HG03097 (cell line): Measurements from ENCODE around the gene GALNT18.

ENCODE experiments used
- ATAC-seq: cut with Tn5 transposase; IDR thresholded peaks from one replicate; pipeline ENCODE4 v1.9.1; 2021; ENCODE audit not compliant: unreplicated experiment, low FRiP score

The GALNT18 gene

GRCh38 chr11:11332141-11332710, 289.6 kb downstream of the GALNT18 start:
- ATAC-seq, result no peak

GRCh38 chr11:11329062-11329806, 292.6 kb downstream of the GALNT18 start:
- no peak for ATAC-seq

DNA sequence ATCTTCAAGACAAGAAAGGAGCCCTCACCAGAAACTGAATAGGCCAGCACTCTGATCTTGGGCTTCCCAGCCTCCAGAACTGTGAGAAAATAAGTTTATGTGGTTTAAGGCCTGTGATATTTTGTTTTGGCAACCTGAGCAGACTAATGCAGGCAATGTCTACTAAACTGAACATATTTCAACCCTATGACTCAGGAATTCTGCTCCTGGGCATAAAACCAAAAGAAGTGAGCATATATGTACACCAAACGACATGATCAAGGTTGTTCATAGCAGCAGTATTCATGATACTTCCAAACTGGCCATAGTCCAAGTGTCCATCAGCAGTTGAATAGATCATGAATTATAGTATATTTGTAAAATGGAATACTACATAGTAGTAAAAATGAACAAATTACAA, 297.7 kb downstream of the GALNT18 start:
- no peak for ATAC-seq

- ATAC-seq, result no peak
Measured at GRCh38 chr11:11322101-11322500, 299.7 kb downstream of the GALNT18 start.

DNA sequence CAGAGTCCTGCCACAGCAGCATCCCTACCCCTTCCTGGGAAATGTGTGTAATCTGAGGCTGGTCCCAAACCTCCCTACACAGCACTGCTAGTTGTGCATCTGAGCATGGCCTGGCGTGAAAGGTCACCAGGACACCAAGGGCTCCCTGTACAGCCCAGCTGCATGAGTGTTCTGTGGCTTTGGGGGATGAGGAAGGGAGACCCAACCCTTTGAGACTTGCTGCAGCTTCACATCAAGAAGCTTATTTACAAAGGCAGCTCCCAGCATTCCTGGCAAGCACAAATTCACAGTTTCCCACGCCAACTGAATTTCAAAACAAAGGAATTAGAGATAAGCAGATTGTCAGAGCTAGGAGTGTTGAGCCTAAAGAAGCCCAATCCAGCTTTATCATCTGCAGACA, 301.0 kb downstream of the GALNT18 start:
- ATAC-seq, result no peak

DNA sequence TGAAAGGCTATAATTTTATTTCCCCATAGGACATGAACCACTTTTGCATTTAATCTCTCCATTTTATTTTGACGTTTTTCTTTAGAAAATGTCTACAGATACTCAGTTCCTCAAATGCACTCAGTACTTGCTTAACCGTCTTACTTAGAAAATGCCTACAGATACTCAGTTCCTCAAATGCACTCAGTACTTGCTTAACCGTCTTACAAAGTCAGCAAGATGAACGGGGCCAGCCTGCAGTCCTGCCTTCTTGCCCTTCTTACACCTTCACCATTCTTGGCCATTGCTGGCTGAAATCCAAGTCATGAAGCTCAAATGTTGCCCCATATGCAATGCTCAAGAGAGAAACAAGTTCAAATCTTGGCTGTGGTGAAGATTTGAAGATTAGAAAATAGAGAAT, 302.8 kb downstream of the GALNT18 start:
- no peak for ATAC-seq

DNA sequence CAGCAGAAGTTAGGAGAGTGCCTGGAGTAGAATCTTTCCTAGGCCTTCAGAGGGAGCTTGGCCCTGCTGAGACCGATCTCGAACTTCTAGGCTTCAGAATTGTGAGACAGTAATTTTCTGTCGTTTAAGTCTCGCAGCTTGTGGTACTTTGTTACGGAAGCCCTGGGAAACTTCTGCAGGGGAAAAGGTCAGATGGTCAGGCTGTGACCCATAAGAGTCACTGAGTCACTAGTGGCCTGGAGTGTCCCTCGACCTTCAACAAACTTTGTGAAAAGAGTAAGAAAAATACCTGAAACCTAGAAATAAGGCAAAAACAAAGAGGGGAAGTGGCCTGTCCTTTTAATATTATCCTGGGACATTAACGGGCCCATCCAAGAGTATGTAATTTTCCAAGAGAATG, 303.3 kb downstream of the GALNT18 start:
- no peak for ATAC-seq

DNA sequence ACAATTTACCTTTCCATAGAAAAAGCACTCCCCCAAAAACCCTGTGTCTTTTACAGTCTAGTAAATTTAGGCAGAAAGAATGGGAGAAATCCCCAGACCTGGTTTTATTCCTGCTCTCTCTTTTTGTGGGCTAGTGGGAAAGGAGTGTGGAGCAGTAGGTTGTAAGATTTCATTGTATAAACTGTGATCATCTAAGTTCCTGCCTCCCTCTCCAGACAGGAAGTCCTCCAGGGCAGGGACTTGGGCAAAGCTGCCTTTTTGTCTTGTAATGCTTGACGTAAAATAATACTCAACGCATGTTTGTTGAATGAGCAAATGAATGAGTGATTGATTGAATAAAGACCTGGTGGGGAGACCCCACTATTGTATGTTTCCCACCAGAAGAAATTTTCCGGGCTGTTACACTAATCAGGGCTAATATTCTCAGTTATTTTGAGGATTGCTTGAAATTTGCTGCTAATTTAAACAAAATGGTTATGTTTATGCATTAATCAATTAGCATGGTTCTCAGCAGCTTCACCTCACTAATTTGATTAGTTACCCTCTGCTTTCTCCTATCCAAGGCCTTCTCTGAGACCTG, 305.1 kb downstream of the GALNT18 start:
- ATAC-seq, result no peak

- ATAC-seq, result no peak
Measured at GRCh38 chr11:11313902-11314692, 307.7 kb downstream of the GALNT18 start.

DNA sequence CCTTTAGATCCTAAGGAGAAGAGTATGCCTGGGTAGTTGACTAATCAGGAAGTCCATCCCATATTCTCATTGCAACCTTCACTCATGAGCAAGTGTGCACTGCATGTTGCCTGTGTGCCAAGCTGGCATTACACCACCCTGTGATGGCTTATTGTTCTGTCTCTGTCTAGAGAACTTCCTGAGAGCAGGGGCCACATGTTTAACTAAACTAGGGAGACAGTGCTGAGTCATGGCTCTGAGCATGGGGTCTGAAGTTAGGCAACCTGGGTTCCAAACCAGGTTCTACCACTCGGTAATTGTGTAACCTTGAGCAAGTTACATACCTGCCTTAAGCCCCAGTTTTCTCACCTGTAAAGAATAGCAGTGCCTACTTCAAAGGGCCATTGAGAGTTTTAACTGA, 308.4 kb downstream of the GALNT18 start:
- no peak for ATAC-seq

- no peak for ATAC-seq
Measured at GRCh38 chr11:11312738-11313137, 309.1 kb downstream of the GALNT18 start.

DNA sequence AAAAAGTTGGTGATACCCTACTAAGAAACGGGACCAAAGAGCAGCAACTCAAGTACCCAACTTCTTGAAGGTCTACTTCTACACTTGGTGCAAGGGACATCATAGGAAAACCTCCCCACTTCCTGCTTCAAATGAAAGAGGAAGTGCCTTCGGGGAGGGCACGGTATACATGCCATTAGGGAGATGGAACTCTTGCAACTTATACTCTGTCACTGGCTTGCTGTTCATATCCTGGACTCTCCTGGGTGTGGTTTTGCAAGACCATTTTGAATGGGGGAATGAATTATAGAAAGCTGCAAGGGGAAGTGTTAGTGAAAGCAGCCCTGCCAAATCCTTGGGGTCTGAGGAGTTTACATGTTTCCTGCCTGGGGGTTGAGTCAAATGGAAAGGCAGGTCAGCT, 310.6 kb downstream of the GALNT18 start:
- ATAC-seq, result no peak

- ATAC-seq, result no peak
Measured at GRCh38 chr11:11309906-11310305, 311.9 kb downstream of the GALNT18 start.

DNA sequence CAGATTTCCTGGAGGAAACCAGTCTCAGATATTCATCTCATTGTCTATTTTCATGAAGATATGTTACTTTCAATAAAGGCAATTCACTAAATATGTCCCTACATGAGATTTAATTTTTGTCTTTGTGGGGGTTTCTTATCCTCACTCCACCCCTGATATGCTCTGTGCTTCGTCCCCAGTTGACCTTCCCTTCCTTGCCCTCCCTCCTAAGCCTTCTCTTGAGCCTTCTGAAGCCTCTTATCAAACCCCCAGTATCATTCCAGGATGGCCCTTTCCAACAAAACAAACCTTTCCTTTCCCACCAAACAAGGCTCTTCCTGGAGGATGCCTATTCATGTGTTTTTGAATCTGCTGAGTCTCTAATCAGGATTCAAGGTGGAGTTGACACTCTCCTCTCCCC, 313.6 kb downstream of the GALNT18 start:
- no peak for ATAC-seq

- no peak for ATAC-seq
Measured at GRCh38 chr11:11306855-11307254, 314.9 kb downstream of the GALNT18 start.

- no peak for ATAC-seq
Measured at GRCh38 chr11:11304550-11304949, 317.3 kb downstream of the GALNT18 start.

DNA sequence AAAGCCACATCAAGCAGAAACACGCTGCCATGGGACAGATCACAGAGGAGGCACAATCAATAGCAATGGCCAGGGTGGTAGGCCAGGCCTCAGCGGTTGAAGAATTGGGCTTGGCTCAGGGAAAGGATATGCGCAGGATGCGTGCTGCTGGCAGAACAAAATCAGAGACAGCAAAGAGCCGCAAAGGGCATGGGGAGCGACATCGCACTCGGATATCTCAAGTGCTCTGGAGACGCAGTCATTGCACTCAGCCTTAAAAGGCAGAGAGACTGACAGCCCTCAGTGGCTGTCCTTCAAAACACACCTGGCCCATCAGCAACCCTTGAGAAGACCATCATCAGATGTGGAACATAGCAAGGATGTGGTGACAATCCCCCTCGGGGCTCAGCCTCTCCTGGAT, 319.2 kb downstream of the GALNT18 start:
- ATAC-seq, result no peak

- no peak for ATAC-seq
Measured at GRCh38 chr11:11301212-11301611, 320.6 kb downstream of the GALNT18 start.

DNA sequence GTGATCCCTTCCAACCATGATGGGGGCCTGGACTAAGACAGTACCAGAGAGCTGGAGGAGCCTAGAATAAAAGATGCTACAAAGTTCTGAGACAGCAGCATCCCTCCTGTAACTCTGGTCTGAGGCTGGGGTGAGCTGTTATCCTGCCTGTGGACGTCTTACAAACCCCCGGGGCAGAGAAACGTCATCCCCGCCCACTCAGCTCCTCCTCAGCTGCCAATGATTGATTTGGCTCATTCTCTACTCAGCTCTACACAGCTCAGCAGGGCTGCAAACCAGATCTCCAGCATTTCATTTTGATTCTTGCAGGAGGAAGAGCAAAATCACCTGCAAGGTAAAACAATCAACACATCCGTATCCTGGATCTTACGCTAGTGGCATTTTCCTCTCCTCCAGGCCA, 324.2 kb downstream of the GALNT18 start:
- no peak for ATAC-seq

- ATAC-seq, result no peak
Measured at GRCh38 chr11:11296434-11296833, 325.4 kb downstream of the GALNT18 start.

GRCh38 chr11:11294551-11294855, 327.3 kb downstream of the GALNT18 start:
- no peak for ATAC-seq
